GM18508 (cell line): ENCODE results near the gene ITPR1.
"Not testable (repeated sequence)": the region's sequence is repeated elsewhere in the genome, so short reads cannot be mapped to it uniquely, and the experiment has no call there.

ENCODE experiments used
- ATAC-seq: cut with Tn5 transposase; IDR thresholded peaks from one replicate; pipeline ENCODE4 v1.9.1; 2021; ENCODE audit warnings: moderate number of reproducible peaks; ENCODE audit not compliant: insufficient read depth, unreplicated experiment

ITPR1 gene

GRCh38 chr3:4587838-4588105 lies 94.6 kb downstream of the ITPR1 start:
- no peak for ATAC-seq

GRCh38 chr3:4588466-4588865 lies 95.3 kb downstream of the ITPR1 start:
- no peak for ATAC-seq

DNA sequence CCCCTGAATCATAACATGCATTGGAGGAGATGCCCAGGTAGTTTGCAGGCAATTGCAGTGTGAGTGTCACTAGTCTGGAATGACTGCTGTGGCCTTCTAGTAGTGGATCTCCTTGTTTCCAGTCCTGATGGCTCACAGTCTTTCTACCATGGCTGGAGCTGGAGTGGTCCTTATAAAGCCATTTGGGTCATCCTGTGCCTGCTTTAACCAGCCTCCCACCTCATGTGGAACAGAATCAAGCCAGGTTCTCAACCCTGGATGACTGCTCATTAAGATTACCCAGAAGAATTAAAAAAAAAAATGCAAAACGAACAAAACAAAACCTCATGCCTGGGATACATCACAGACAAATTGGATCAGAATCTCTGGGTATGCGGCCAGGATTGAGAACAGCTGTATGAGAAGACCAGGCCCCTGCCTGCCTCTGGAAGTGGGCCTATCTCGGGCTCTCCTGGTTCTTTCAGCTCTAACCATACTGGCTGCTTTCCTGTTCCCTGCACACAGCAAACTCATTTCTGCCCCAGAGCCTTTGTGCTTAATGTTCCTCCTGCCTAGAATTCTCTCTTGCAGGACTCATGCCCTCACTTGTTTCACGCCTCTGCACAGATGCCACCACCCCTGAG lies 96.4 kb downstream of the ITPR1 start:
- ATAC-seq, result no peak

DNA sequence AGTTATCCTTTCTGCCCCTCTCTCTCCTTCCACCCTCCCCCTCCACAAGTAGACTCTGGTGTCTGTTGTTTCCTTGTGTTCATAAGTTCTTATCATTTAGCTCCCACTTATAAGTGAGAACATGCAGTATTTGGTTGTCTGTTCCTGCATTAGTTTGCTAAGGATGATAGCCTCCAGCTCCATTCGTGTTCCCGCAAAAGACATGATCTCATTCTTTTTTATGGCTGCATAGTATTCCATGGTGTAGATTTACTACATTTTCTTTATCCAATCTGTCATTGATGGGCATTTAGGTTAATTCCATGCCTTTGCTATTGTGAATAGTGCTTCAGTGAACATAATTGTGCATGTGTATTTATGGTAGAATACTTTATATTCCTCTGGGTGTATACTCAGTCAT lies 97.7 kb downstream of the ITPR1 start:
- not testable (repeated sequence) for ATAC-seq

DNA sequence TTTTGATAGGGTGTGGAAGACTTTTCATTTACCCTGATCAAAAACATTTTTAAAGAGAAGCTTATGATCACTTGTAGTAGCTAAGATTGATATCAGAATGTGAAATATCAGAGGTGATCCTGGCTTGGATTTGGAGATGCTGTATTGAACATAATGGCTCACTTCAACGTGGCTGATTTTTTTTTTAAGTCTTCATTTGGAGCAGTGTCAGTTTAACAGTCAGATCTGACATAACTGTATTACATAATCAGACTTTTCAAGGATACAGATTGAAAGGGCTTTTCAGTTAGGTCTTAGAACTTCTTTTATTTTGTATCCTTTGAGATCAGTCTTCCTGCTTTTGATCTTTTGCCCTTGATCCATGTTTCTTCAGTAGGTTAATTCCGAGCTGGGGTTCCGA lies 98.5 kb downstream of the ITPR1 start:
- no peak for ATAC-seq

- no peak for ATAC-seq
Observed at GRCh38 chr3:4593014-4593413, 99.9 kb downstream of the ITPR1 start.

DNA sequence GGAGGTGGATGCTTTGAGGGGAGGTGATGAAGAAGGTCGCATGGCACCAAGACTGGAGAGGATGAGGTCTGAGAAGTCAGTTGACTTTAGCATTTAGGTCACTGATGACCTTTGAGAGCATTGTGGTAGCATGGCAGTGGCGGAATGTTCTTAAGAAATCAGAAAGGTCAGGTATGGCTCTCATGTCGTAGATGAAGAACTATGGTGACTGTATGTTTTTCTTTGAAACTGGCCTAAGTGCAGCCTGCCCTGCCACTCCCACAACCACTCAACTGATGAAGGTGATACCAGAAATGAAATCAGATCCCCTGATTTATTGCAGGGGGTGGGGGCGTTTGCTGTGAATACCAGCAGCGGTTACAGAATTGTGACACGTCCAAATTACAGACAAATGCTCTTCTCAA lies 102.6 kb downstream of the ITPR1 start:
- ATAC-seq, result no peak

- ATAC-seq, result no peak
Observed at GRCh38 chr3:4596612-4597011, 103.5 kb downstream of the ITPR1 start.

- ATAC-seq, result no peak
Observed at GRCh38 chr3:4597208-4597985, 104.2 kb downstream of the ITPR1 start.

- ATAC-seq, result not testable (repeated sequence)
Observed at GRCh38 chr3:4598232-4598631, 105.1 kb downstream of the ITPR1 start.

DNA sequence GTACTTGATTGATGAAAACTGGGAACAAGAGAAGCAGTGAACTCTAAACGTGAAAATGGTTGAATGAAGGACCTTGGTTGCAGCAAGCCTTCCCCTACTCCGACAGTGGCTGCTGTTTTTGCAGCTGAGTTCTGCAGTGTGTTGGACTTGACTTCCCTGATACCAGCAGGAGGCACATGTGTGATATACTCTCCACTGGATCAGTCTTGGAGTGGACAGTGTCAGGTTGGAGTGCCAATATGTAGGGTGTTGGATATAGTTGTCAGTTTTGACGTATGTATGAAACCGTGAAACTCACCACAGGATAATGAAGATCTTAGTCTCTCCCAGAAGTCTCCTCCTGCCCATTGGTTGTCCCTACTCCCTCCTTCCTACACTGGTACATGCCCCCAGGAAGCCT lies 106.5 kb downstream of the ITPR1 start:
- ATAC-seq, result no peak

DNA sequence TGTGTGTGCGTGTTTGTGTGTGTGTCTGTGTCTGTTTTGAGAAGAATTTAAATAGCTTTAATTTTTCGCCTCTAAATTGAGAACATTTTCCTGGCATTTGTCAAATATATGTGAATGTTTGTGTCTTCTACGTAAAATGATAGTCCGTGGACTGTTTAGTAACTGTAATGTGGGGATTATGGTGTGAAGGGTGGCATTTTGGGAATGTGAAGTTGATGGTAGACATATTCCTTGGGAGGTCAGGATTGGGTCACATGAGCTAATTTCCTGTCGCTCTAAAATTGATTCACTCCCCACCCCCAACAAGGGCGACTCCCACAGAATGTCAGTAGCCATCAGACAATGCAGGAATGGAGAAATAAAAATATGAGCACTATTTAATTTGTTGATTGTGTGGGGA lies 107.3 kb downstream of the ITPR1 start:
- no peak for ATAC-seq

GRCh38 chr3:4601892-4602291 lies 108.7 kb downstream of the ITPR1 start:
- ATAC-seq, result no peak

- no peak for ATAC-seq
Observed at GRCh38 chr3:4604693-4605092, 111.5 kb downstream of the ITPR1 start.

- no peak for ATAC-seq
Observed at GRCh38 chr3:4606911-4607310, 113.8 kb downstream of the ITPR1 start.

GRCh38 chr3:4613366-4613765 lies 120.2 kb downstream of the ITPR1 start:
- no peak for ATAC-seq

GRCh38 chr3:4614070-4614469 lies 120.9 kb downstream of the ITPR1 start:
- ATAC-seq, result no peak

DNA sequence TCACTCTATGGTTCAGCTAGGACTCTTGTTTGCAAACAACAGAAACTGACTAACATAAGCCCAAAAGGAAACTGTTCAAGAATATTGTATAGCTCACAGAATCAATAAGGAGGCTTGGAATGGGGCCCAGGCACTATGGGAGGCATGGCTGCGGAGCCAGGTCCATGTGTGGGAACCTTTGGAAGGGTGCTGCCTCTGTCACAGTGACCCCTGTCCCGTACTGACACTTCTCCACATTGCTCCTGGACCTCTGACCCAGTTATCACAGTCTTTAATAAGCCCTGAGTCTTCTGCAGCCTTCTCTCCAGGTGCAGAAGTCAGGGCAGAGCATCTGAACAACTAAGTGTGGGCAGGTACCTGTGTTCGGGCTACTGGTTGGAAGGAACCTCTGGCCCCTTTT lies 121.8 kb downstream of the ITPR1 start:
- no peak for ATAC-seq

- ATAC-seq, result no peak
Observed at GRCh38 chr3:4615750-4616149, 122.6 kb downstream of the ITPR1 start.

DNA sequence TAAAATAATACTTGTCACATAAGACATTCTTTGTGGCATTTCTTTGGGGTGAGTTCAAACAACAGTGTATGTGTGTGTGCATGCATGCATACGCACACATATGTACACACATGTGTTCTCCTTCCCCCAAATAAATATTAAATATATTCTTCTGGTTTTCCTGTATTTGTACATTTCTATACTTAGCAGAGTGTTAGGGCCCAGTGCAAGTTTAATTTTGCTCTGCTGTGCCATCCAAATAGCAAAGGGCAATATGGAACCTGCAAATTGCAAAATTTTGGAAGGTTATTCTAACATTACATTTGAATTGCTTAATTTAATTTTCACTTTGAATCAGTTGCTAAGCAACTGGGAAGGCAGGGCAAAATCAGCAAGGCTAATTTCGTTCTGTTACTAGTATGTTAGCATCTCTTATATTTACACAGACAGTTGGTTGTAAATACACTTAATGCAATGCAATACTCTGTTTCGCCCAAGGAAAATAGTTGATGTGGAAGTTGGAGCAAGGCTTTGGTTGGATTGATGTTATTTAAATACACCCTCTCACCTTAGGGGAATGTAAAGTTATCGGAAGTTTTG lies 130.4 kb downstream of the ITPR1 start:
- ATAC-seq, result no peak

- ATAC-seq, result no peak
Observed at GRCh38 chr3:4627651-4628375, 134.7 kb downstream of the ITPR1 start.
